HL-60 (cell line): ENCODE results near the gene HYOU1.

Experiments used
- DNase-seq, 2 experiments: peaks; one replicate each; pipeline ENCODE4 v3.0.0-alpha.2; 2010 to 2020; ENCODE audit warnings: low read depth in 1 of 2, low spot score in 1 of 2
- H3K27ac ChIP-seq: fragments of 250-450 bp; sonication (Bioruptor Pico); replicated peaks from 2 replicates; pipeline ENCODE4 v1.5.1; 2020; ENCODE audit warnings: mild to moderate bottlenecking, moderate library complexity
- H3K27me3 ChIP-seq: fragments of 250-450 bp; sonication (Bioruptor Pico); 2 replicates; pipeline ENCODE4 v1.5.1; 2021; ENCODE audit warnings: mild to moderate bottlenecking, moderate library complexity; ENCODE audit not compliant: insufficient read depth, poor library complexity, severe bottlenecking
- H3K4me3 ChIP-seq: replicated peaks from 2 replicates; pipeline ENCODE4 v1.5.1; 2011; ENCODE audit warnings: mild to moderate bottlenecking, control low read depth, low read length; ENCODE audit not compliant: insufficient read depth
- GABPA ChIP-seq: IDR thresholded peaks from 2 replicates; pipeline ENCODE4 v1.6.1; 2012; ENCODE audit warnings: low read depth
- POLR2AphosphoS5 ChIP-seq: IDR thresholded peaks from 2 replicates; pipeline ENCODE4 v1.6.1; 2012; ENCODE audit warnings: low read depth
- REST ChIP-seq: IDR thresholded peaks from 2 replicates; pipeline ENCODE4 v1.6.1; 2012; ENCODE audit warnings: low read depth; ENCODE audit not compliant: insufficient replicate concordance
- SPI1 ChIP-seq: IDR thresholded peaks from 2 replicates; pipeline ENCODE4 v1.6.1; 2012; ENCODE audit warnings: low read depth, mild to moderate bottlenecking, borderline replicate concordance
- TF ChIP-seq, protein P1 (sequence below): IDR thresholded peaks from one replicate; pipeline ENCODE4 v1.5.1; 2011; ENCODE audit warnings: low read length, control low read depth, inconsistent platforms; ENCODE audit not compliant: insufficient read depth

Gene HYOU1

DNA sequence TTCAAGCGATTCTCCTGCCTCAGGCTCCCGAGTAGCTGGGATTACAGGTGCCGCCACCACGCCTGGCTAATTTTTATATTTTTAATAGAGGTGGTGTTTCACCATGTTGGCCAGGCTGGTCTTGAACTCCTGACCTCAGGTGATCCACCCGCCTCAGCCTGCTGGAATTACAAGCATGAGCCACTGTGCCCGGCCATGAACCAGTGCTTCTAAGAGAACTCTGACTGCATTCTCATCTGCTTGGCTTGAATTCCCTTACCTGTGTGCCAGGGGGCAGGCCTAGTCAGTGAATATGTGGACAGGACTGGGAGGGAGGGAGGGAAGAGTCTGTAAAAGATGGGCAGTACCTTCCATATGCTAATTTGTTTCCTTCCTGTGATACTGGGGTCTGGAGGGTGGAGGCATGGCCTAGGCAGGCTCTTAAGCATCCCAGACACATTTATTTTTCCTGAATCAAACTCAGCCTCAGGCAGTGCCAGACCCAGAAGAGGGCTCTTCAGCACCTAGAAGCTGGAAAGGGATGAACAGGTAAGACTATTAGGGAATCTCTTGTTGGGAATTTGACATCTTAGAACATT is 45.4 kb downstream of the HYOU1 start:
- TF ChIP-seq REST, result no peak
- TF ChIP-seq POLR2AphosphoS5, result no peak
- TF ChIP-seq, protein P1, sequence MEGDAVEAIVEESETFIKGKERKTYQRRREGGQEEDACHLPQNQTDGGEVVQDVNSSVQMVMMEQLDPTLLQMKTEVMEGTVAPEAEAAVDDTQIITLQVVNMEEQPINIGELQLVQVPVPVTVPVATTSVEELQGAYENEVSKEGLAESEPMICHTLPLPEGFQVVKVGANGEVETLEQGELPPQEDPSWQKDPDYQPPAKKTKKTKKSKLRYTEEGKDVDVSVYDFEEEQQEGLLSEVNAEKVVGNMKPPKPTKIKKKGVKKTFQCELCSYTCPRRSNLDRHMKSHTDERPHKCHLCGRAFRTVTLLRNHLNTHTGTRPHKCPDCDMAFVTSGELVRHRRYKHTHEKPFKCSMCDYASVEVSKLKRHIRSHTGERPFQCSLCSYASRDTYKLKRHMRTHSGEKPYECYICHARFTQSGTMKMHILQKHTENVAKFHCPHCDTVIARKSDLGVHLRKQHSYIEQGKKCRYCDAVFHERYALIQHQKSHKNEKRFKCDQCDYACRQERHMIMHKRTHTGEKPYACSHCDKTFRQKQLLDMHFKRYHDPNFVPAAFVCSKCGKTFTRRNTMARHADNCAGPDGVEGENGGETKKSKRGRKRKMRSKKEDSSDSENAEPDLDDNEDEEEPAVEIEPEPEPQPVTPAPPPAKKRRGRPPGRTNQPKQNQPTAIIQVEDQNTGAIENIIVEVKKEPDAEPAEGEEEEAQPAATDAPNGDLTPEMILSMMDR, result no peak
- no peak for TF ChIP-seq SPI1
- no peak for TF ChIP-seq GABPA
- Histone ChIP-seq H3K4me3 (no peak overlapping the region), H3K27me3 (no peaks in the 10 kb centered on the region), H3K27ac (no peak overlapping the region)
- no peak for DNase-seq

- H3K4me3 ChIP-seq, result no peak overlapping the region
- no peak overlapping the region for H3K27ac ChIP-seq
- no peaks in the 10 kb centered on the region for H3K27me3 ChIP-seq
- TF ChIP-seq REST (no peak), SPI1 (no peak), GABPA (no peak), POLR2AphosphoS5 (no peak)
- no peak for DNase-seq
Measured at GRCh38 chr11:119006656-119007055, 50.3 kb downstream of the HYOU1 start.

DNA sequence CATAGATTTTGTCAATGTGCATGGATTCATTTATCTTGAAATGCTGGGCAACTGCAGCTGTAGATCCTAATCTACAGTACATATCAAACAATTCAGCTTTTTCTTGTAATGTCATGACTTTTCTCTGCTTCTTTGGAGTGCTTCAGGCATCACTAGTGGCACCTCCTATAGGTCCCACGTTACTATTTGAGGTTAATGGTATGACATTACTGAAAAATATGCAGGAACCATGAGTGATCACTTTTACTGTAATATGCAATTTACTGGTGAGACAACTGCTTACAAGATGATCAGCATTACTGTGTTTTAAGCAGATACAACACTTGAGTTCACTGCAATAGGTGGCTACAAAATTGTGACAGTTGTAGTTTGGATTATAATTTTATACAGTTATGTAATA is 56.1 kb downstream of the HYOU1 start:
- no peaks in the 10 kb centered on the region for H3K27me3 ChIP-seq
- TF ChIP-seq POLR2AphosphoS5 (no peak), SPI1 (no peak)
- no peak overlapping the region for H3K4me3 ChIP-seq
- no peak overlapping the region for H3K27ac ChIP-seq
- DNase-seq, result no peak

DNA sequence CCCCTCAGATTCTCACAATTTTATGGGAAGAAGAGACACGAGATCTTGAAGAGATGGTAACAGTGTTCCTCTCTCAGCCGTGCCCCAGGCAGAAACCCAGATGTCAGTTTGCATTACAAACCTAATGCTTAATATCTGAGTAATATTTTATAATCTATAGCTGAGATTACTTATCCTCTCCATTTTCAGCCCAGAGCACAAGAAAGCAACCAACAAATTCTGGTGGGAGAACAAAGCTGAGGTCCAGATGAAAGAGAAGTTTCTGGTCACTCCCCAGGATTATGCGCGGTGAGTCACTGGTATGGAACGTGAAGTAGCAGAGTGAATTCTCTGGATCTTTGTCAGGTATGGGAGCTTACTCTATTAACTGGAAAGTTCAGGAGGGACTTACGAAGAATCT is 58.2 kb downstream of the HYOU1 start:
- TF ChIP-seq, protein P1, result no peak
- TF ChIP-seq SPI1, result no peak
- no peaks in the 10 kb centered on the region for H3K27me3 ChIP-seq
- no peak overlapping the region for H3K27ac ChIP-seq
- no peak for DNase-seq
- peak overlapping the region; percentile 84 for H3K4me3 ChIP-seq

DNA sequence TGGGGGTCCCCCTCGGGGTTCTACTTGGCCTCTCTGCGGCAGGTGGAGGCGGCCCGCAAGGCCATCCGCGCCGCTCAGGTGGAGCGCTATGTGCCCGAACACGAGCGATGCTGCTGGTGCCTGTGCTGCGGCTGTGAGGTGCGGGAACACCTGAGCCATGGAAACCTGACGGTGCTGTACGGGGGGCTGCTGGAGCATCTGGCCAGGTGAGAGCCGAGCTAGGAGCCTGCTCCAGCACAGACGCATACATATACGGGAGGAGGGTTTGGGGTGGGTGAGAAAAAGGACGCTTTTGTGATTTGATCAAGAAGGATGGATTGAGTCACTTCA is 58.7 kb downstream of the HYOU1 start:
- no peak for DNase-seq
- H3K27me3 ChIP-seq, result no peaks in the 10 kb centered on the region
- H3K4me3 ChIP-seq, result peak overlapping the region; percentile 84
- H3K27ac ChIP-seq, result peak overlapping the region; percentile 71
- no peak for TF ChIP-seq POLR2AphosphoS5
- TF ChIP-seq REST, result no peak
- no peak for TF ChIP-seq SPI1
- TF ChIP-seq, protein P1, result no peak
- no peak for TF ChIP-seq GABPA
